GM18520 (cell line): ENCODE measurements around the gene STRBP.
A peak's percentile ranks its signal among the peaks of the same experiment; 100 is the strongest.
"Not testable (repeated sequence)": the region's sequence is repeated elsewhere in the genome, so short reads cannot be mapped to it uniquely, and the experiment has no call there.

Experiments
- ATAC-seq: cut with Tn5 transposase; IDR thresholded peaks from one replicate; pipeline ENCODE4 v1.9.1; 2021; ENCODE audit not compliant: unreplicated experiment

The STRBP gene

GRCh38 chr9:123268465-123269259 lies at the start of gene STRBP:
Gene STRBP, minus strand, starts transcription at chr9:123268586. Its CDS starts 84,452 bp downstream, at chr9:123184134.
- peak; percentile 85 for ATAC-seq

GRCh38 chr9:123316053-123316718 lies 47.8 kb upstream of the STRBP start:
- ATAC-seq: no peak

- ATAC-seq: no peak
Measured at GRCh38 chr9:123315635-123316034, 47.2 kb upstream of the STRBP start.

GRCh38 chr9:123314617-123315016 lies 46.2 kb upstream of the STRBP start:
- no peak for ATAC-seq

- no peak for ATAC-seq
Measured at GRCh38 chr9:123312306-123312877, 44.0 kb upstream of the STRBP start.

GRCh38 chr9:123311250-123311752 lies 42.9 kb upstream of the STRBP start:
- ATAC-seq: no peak

GRCh38 chr9:123310551-123311249 lies 42.3 kb upstream of the STRBP start:
- no peak for ATAC-seq

GRCh38 chr9:123309611-123310010 lies 41.2 kb upstream of the STRBP start:
- ATAC-seq: no peak

- no peak for ATAC-seq
Measured at GRCh38 chr9:123305879-123306278, 37.5 kb upstream of the STRBP start.

- no peak for ATAC-seq
Measured at GRCh38 chr9:123304340-123304691, 35.9 kb upstream of the STRBP start.

- no peak for ATAC-seq
Measured at GRCh38 chr9:123302348-123303214, 34.2 kb upstream of the STRBP start.

- ATAC-seq: not testable (repeated sequence)
Measured at GRCh38 chr9:123301936-123302335, 33.5 kb upstream of the STRBP start.

GRCh38 chr9:123300554-123300953 lies 32.2 kb upstream of the STRBP start:
- no peak for ATAC-seq

GRCh38 chr9:123299558-123300126 lies 31.3 kb upstream of the STRBP start:
- ATAC-seq: no peak

GRCh38 chr9:123296174-123296573 lies 27.8 kb upstream of the STRBP start:
- ATAC-seq: no peak

- no peak for ATAC-seq
Measured at GRCh38 chr9:123291736-123292135, 23.4 kb upstream of the STRBP start.

- no peak for ATAC-seq
Measured at GRCh38 chr9:123290764-123291163, 22.4 kb upstream of the STRBP start.

GRCh38 chr9:123287639-123288038 lies 19.3 kb upstream of the STRBP start:
- no peak for ATAC-seq

GRCh38 chr9:123286324-123286723 lies 17.9 kb upstream of the STRBP start:
- ATAC-seq: no peak

GRCh38 chr9:123284656-123285055 lies 16.3 kb upstream of the STRBP start:
- no peak for ATAC-seq
